NT2/D1 (cell line): ENCODE data around the gene TEX30.
A peak's percentile ranks its signal among the peaks of the same experiment; 100 is the strongest.

Experiments
- DNase-seq: peaks from one replicate; pipeline ENCODE4 v3.0.0-alpha.2; 2011; ENCODE audit warnings: low read depth, low spot score
- H3K27me3 ChIP-seq: 2 replicates; pipeline ENCODE4 v1.6.0; 2011; ENCODE audit warnings: mild to moderate bottlenecking; ENCODE audit not compliant: insufficient read length, insufficient read depth
- H3K36me3 ChIP-seq: 2 replicates; pipeline ENCODE4 v1.6.1; 2011; ENCODE audit warnings: mild to moderate bottlenecking, low read length, mixed read lengths; ENCODE audit not compliant: insufficient read depth, insufficient read length
- H3K4me1 ChIP-seq: 2 replicates; pipeline ENCODE4 v1.5.1; 2011; ENCODE audit not compliant: insufficient read depth, insufficient read length
- H3K4me3 ChIP-seq: 2 replicates; pipeline ENCODE4 v1.5.1; 2011; ENCODE audit warnings: low read depth; ENCODE audit not compliant: insufficient read length
- H3K9ac ChIP-seq: 2 replicates; pipeline ENCODE4 v1.6.0; 2011; ENCODE audit warnings: low read depth; ENCODE audit not compliant: insufficient read length
- H3K9me3 ChIP-seq: 2 replicates; pipeline ENCODE4 v1.5.1; 2011; ENCODE audit warnings: mild to moderate bottlenecking, low read length; ENCODE audit not compliant: insufficient read depth
- SUZ12 ChIP-seq: IDR thresholded peaks from 2 replicates; pipeline ENCODE4 v1.6.1; 2011; ENCODE audit not compliant: insufficient read length, insufficient read depth; ENCODE audit errors: extremely low read depth
- YY1 ChIP-seq: IDR thresholded peaks from 2 replicates; pipeline ENCODE4 v1.6.1; 2011; ENCODE audit not compliant: insufficient read length, insufficient read depth
- ZNF274 ChIP-seq: IDR thresholded peaks from 2 replicates; pipeline ENCODE4 v1.6.1; 2011; ENCODE audit warnings: mild to moderate bottlenecking, low read depth, low read length

Gene TEX30

GRCh38 chr13:102812611-102813287, 39.2 kb upstream of the TEX30 start:
- no peak overlapping the region for H3K9ac ChIP-seq
- no peaks in the 10 kb centered on the region for H3K4me1 ChIP-seq
- no peak overlapping the region for H3K4me3 ChIP-seq
- no peaks in the 10 kb centered on the region for H3K36me3 ChIP-seq
- DNase-seq, result no peak
- H3K9me3 ChIP-seq, result no peaks in the 10 kb centered on the region
- no peak for TF ChIP-seq ZNF274
- TF ChIP-seq YY1, result no peak
- no peak for TF ChIP-seq SUZ12
- no peaks in the 10 kb centered on the region for H3K27me3 ChIP-seq

DNA sequence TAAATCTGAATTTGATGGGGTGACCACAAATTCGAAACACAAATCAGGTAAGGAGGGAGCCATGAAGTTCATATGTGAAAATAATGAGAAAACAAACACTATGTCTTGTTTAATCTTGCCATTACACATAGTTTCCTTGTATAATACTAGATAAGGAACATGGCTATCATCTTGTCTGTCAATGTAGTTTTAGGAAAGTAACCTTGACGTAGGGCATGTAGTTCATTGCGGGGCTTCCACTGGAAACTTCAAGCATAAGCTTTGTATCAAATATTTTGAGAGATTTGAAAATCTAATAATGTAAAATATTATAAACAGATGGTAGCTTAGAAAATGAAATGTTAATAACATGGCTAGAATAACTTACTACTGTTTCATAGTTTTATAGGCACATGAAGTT, 34.1 kb upstream of the TEX30 start:
- Histone ChIP-seq H3K9me3 (no peaks in the 10 kb centered on the region), H3K4me3 (no peak overlapping the region), H3K27me3 (no peaks in the 10 kb centered on the region), H3K9ac (no peak overlapping the region), H3K36me3 (no peaks in the 10 kb centered on the region), H3K4me1 (no peaks in the 10 kb centered on the region)
- DNase-seq, result no peak
- TF ChIP-seq YY1 (no peak), ZNF274 (no peak), SUZ12 (no peak)

DNA sequence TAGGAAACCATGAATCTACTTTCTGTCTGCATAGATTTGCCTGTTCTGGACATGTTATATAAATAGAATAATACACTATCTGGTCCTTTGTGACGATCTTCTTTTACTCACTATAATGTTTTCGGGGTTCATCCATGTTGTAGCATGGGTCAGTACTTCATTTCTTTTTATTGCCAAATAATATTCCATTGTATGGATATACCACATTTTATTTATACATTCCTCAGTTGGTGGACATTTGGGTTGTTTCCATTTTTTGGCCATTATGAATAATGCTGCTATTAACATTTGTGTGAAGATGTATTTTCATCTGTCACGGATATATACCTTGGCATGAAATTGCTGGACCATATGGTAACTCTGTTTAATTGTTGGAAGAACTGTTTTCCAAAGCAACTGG, 32.1 kb upstream of the TEX30 start:
- TF ChIP-seq ZNF274 (no peak), SUZ12 (no peak), YY1 (no peak)
- no peak overlapping the region for H3K4me3 ChIP-seq
- peaks cover 4% of the 10 kb centered on the region for H3K27me3 ChIP-seq
- H3K9ac ChIP-seq, result no peak overlapping the region
- DNase-seq, result no peak
- H3K4me1 ChIP-seq, result no peaks in the 10 kb centered on the region
- H3K9me3 ChIP-seq, result no peaks in the 10 kb centered on the region
- no peaks in the 10 kb centered on the region for H3K36me3 ChIP-seq

DNA sequence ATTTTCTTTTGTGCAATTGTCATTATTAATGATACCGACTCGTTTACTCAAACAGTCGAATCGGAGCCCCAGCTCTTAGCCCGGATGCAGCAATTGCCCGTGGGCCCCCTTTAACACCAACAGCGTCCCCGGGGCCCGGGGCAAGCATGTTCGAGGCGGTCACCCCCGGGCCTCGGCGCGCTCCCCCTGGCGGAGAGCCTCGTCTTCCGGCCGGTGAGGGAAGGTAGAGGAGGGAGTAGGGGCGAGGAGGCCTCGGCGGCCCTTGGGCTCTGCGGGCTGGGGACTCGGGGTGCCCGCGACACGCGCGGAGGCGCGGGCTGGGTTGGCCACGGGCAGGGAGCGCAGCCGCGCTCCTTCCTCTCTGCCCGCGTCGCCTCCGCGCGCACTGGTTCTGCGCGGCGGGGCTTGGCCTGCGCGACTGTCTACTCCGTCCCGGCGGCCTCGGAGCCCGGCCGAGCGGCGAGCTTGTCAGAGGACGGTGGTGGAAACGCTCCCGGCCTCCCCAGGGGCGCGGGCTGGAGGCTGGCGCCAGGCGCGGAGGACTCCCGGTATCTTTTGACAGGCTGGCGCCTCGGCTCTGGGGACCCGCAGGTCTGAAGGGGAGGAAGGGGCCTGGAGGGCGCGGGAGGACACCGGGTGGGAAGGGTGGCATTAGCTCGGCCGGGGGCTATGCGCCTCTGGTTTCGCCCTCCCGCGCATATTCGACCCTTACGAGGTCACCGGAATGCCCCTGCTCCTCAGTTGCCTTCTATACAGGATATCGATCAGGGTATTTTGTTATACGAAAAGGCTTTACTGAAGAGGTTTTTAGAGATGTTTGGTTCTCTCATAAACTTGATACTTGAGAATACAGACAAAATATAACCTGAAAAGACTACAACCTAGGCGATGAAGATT, 26.8 kb upstream of the TEX30 start:
- Histone ChIP-seq H3K36me3 (no peaks in the 10 kb centered on the region), H3K4me3 (peak overlapping the region; percentile 74), H3K9ac (peak overlapping the region; percentile 86), H3K9me3 (no peaks in the 10 kb centered on the region), H3K27me3 (peaks cover 36% of the 10 kb centered on the region), H3K4me1 (no peaks in the 10 kb centered on the region)
- TF ChIP-seq YY1 (no peak), ZNF274 (no peak), SUZ12 (no peak)
- DNase-seq, result peak; percentile 68

DNA sequence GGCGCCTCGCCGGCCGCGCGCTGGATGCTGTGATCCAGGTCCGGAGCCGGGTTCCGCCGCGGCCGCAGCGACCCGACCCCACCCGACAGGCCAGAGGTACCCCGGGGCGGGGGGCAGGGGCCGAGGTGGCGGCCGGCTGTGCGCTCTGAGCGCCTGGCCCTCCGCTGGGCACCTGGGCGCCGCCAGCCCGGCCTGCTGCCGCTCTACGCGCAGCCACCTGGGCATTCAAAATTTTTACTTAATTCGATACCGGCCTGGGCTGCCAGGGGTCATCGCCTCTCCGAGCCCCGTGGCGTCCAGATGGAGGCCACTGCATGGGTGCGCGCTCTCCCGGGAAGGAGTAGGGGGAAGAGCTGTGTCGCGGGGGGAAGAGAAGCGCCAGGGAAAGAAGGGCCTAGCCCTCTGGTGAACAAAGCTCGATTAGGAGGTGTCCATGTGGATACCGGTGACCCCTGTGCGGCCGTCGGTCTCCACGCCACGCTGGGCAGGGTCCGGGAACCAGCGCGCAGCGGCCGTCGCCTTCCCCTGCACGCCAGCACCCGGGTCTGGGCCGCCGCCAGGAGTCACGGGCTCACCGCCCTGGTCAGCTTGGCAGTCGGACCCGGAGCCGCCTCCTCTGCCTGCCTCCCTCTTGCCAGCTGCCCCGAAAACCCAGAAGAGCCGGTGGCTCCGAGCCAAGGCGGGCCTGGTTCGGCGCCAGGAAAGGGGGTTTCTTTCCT, 26.0 kb upstream of the TEX30 start:
- no peak for DNase-seq

DNA sequence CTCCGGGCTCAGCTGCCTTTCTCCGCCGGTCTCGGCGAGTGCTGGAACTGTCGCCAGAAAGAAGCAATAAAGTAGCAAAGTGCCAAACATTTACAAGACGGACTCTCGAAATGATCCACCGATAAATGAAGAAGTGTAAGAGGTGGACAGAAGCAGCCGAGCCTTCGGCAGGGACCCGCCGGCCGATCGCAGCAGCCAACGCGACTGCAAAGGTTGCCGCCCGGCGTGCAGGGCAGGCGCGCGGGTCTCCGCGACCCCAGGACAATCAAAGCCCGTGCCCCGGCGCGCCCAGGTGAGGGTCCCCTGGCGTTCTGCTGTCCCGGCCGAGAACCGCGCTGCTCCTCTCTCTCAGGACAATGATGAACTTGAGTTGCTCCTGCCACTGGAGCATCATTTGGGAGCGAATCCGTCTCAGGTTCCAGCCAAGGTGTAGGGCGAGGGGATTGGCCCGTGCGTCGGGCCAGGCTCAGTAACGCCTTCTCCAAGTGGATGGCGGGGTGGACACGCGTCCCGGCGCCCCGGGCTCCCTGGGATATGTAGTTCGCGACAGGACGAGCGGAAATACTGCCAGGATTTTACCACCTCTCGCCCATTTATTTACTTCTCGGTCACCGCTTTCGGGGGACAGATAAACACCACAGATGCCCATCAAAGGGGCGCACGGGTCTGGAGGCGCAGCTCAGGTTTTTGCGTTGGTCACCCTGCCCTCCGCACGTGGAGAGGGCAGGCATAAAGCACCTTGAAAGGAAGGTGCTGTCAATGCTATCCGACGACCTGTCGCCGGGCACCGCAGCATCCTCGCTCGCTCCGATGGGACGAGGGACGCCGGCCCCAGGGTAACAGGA, 25.2 kb upstream of the TEX30 start, which contains the start of the genes BIVM and POGLUT2:
Gene BIVM (plus strand): TSS at position 539 of the 845 bp plus-strand sequence. CDS start 8,149 bp downstream, outside the sequence.
Gene POGLUT2 (minus strand): TSS at position 396 of the 845 bp plus-strand sequence. CDS start 306 bp downstream, at position 90.
- H3K4me1 ChIP-seq, result peaks cover 2% of the 10 kb centered on the region
- H3K9me3 ChIP-seq, result no peaks in the 10 kb centered on the region
- H3K27me3 ChIP-seq, result peaks cover 36% of the 10 kb centered on the region
- no peaks in the 10 kb centered on the region for H3K36me3 ChIP-seq
- DNase-seq, result peak; percentile 92
- H3K4me3 ChIP-seq, result peak within 1 kb of the TSS; percentile 74
- peak within 1 kb of the TSS; percentile 86 for H3K9ac ChIP-seq
- TF ChIP-seq ZNF274, result no peak

More for the DNA sequence above, 26.0 kb upstream of the TEX30 start:
- Histone ChIP-seq H3K4me3 (peak overlapping the region; percentile 74), H3K36me3 (no peaks in the 10 kb centered on the region), H3K9ac (peak overlapping the region; percentile 86), H3K9me3 (no peaks in the 10 kb centered on the region), H3K4me1 (no peaks in the 10 kb centered on the region), H3K27me3 (peaks cover 36% of the 10 kb centered on the region)
- TF ChIP-seq YY1 (no peak), SUZ12 (no peak), ZNF274 (no peak)
